DND-41 (cell line): ENCODE data around the gene UACA.

Source experiments
- ATAC-seq: fragments of 200-7000 bp; cut with Tn5 transposase; 3 replicates; pipeline ENCODE4 v1.9.1; 2021; ENCODE audit warnings: low read depth; ENCODE audit not compliant: insufficient read depth
- DNase-seq: peaks from one replicate; pipeline ENCODE4 v3.0.0-alpha.2; 2020
- H2AFZ ChIP-seq: 2 replicates; pipeline ENCODE4 v1.6.0; 2012; ENCODE audit warnings: low read depth, low read length
- H3K27ac ChIP-seq: 2 replicates; pipeline ENCODE4 v1.5.1; 2012; ENCODE audit warnings: low read length, inconsistent platforms
- H3K27me3 ChIP-seq: fragments of 200-600 bp; sonication (generic); 2 replicates; pipeline ENCODE4 v1.6.0; 2012; ENCODE audit warnings: low read length, mild to moderate bottlenecking, inconsistent platforms; ENCODE audit not compliant: insufficient read depth, poor library complexity
- H3K36me3 ChIP-seq: 2 replicates; pipeline ENCODE4 v1.5.1; 2012; ENCODE audit warnings: low read length, inconsistent platforms; ENCODE audit not compliant: insufficient read depth
- H3K4me1 ChIP-seq: 2 replicates; pipeline ENCODE4 v1.5.1; 2012; ENCODE audit warnings: mild to moderate bottlenecking, low read length; ENCODE audit not compliant: insufficient read depth
- H3K4me2 ChIP-seq: 2 replicates; pipeline ENCODE4 v1.6.0; 2012; ENCODE audit warnings: mild to moderate bottlenecking, moderate library complexity, low read length, inconsistent platforms; ENCODE audit not compliant: insufficient read depth
- H3K4me3 ChIP-seq, 2 experiments: fragments of 200-600 bp in 1 of 2; shearing (Covaris generic) in 1 of 2; 2 replicates each; pipeline ENCODE4 v1.5.1; 2012 to 2016; ENCODE audit warnings: inconsistent platforms in 2 of 2, low read length in 2 of 2, mild to moderate bottlenecking in 2 of 2, low read depth in 1 of 2, moderate library complexity in 1 of 2
- H3K79me2 ChIP-seq: 2 replicates; pipeline ENCODE4 v1.6.0; 2012; ENCODE audit warnings: low read length, inconsistent platforms; ENCODE audit not compliant: insufficient read depth
- H3K9ac ChIP-seq: 2 replicates; pipeline ENCODE4 v1.6.0; 2012; ENCODE audit warnings: low read depth, mild to moderate bottlenecking, inconsistent platforms, low read length, moderate library complexity
- H3K9me3 ChIP-seq: 2 replicates; pipeline ENCODE4 v1.5.1; 2012; ENCODE audit warnings: low read length, moderate library complexity, mild to moderate bottlenecking, inconsistent platforms; ENCODE audit not compliant: insufficient read depth, severe bottlenecking
- H4K20me1 ChIP-seq: 2 replicates; pipeline ENCODE4 v1.6.0; 2012; ENCODE audit warnings: low read length; ENCODE audit not compliant: insufficient read depth
- CTCF ChIP-seq: IDR thresholded peaks from 2 replicates; pipeline ENCODE4 v1.5.1; 2012; ENCODE audit warnings: borderline replicate concordance, low read length, moderate library complexity, mild to moderate bottlenecking; ENCODE audit not compliant: poor library complexity, severe bottlenecking; ENCODE audit errors: extremely low read depth
- EZH2 ChIP-seq: IDR thresholded peaks from 3 replicates; pipeline ENCODE4 v1.6.1; 2012; ENCODE audit warnings: borderline replicate concordance, low read depth, mild to moderate bottlenecking, moderate library complexity, low read length, inconsistent platforms; ENCODE audit not compliant: severe bottlenecking

UACA gene

GRCh38 chr15:70613271-70613670, 150.1 kb downstream of the UACA start:
- H3K4me3 ChIP-seq = no peak overlapping the region
- DNase-seq (no peak), ATAC-seq (no peak)
- H3K4me2 ChIP-seq = no peak overlapping the region
- H3K4me1 ChIP-seq = no peaks in the 10 kb centered on the region
- no peak for TF ChIP-seq EZH2
- no peak for TF ChIP-seq CTCF
- no peaks in the 10 kb centered on the region for H4K20me1 ChIP-seq
- H3K36me3 ChIP-seq = no peaks in the 10 kb centered on the region
- no peaks in the 10 kb centered on the region for H3K9me3 ChIP-seq
- no peaks in the 10 kb centered on the region for H3K79me2 ChIP-seq
- H2AFZ ChIP-seq = no peak overlapping the region
- no peak overlapping the region for H3K9ac ChIP-seq
- H3K27me3 ChIP-seq = peaks cover 4% of the 10 kb centered on the region
- H3K27ac ChIP-seq = no peak overlapping the region

GRCh38 chr15:70611286-70611685, 152.1 kb downstream of the UACA start:
- H2AFZ ChIP-seq = no peak overlapping the region
- H3K9ac ChIP-seq = no peak overlapping the region
- ATAC-seq (no peak), DNase-seq (no peak)
- no peak overlapping the region for H3K27ac ChIP-seq
- no peaks in the 10 kb centered on the region for H3K36me3 ChIP-seq
- H3K4me2 ChIP-seq = no peak overlapping the region
- H3K4me1 ChIP-seq = no peaks in the 10 kb centered on the region
- no peak overlapping the region for H3K4me3 ChIP-seq
- no peak for TF ChIP-seq EZH2
- TF ChIP-seq CTCF = no peak
- H3K79me2 ChIP-seq = no peaks in the 10 kb centered on the region
- no peaks in the 10 kb centered on the region for H4K20me1 ChIP-seq
- H3K27me3 ChIP-seq = peaks cover 4% of the 10 kb centered on the region
- no peaks in the 10 kb centered on the region for H3K9me3 ChIP-seq

GRCh38 chr15:70610541-70610940, 152.8 kb downstream of the UACA start:
- Histone ChIP-seq H3K4me2 (no peak overlapping the region), H3K4me1 (no peaks in the 10 kb centered on the region), H3K27me3 (no peaks in the 10 kb centered on the region), H2AFZ (no peak overlapping the region), H3K4me3 (no peak overlapping the region), H3K79me2 (no peaks in the 10 kb centered on the region), H4K20me1 (no peaks in the 10 kb centered on the region), H3K36me3 (no peaks in the 10 kb centered on the region), H3K9me3 (no peaks in the 10 kb centered on the region), H3K9ac (no peak overlapping the region), H3K27ac (no peak overlapping the region)
- DNase-seq (no peak), ATAC-seq (no peak)
- no peak for TF ChIP-seq CTCF
- no peak for TF ChIP-seq EZH2

- H2AFZ ChIP-seq = no peak overlapping the region
- H3K36me3 ChIP-seq = no peaks in the 10 kb centered on the region
- ATAC-seq = no peak
- no peaks in the 10 kb centered on the region for H3K9me3 ChIP-seq
- no peak overlapping the region for H3K27ac ChIP-seq
- TF ChIP-seq CTCF = no peak
- TF ChIP-seq EZH2 = no peak
- no peaks in the 10 kb centered on the region for H4K20me1 ChIP-seq
- H3K9ac ChIP-seq = no peak overlapping the region
- no peak for DNase-seq
- no peaks in the 10 kb centered on the region for H3K79me2 ChIP-seq
- H3K4me2 ChIP-seq = no peak overlapping the region
- H3K4me3 ChIP-seq = no peak overlapping the region
- H3K4me1 ChIP-seq = no peaks in the 10 kb centered on the region
- no peaks in the 10 kb centered on the region for H3K27me3 ChIP-seq
Observed at GRCh38 chr15:70609889-70610288, 153.5 kb downstream of the UACA start.
